SK-N-SH (cell line): Measurements from ENCODE around the gene MXRA8.

Source experiments
- EP300 ChIP-seq, 2 experiments: IDR thresholded peaks; 2 replicates each; pipeline versions ENCODE4 v1.4.0 to v1.6.1; 2012; ENCODE audit warnings: borderline replicate concordance in 1 of 2, low read depth in 1 of 2, low read length in 1 of 2
- EZH2phosphoT487 ChIP-seq: fragments of 200-600 bp; sonication (generic); IDR thresholded peaks from 2 replicates; pipeline ENCODE4 v1.6.1; 2017; ENCODE audit warnings: low read depth, mixed run types, mild to moderate bottlenecking, antibody characterized with exemption, moderate library complexity, borderline replicate concordance
- MXI1 ChIP-seq: IDR thresholded peaks from 2 replicates; pipeline ENCODE4 v1.6.1; 2012; ENCODE audit warnings: mild to moderate bottlenecking, low read depth, low read length, improper control_type of control experiment
- NFIC ChIP-seq: IDR thresholded peaks from 2 replicates; pipeline ENCODE4 v1.4.0; 2012; ENCODE audit warnings: borderline replicate concordance
- POLR2AphosphoS5 ChIP-seq: IDR thresholded peaks from 2 replicates; pipeline ENCODE4 v1.6.1; 2012; ENCODE audit warnings: low read depth, low read length
- RXRA ChIP-seq: IDR thresholded peaks from 2 replicates; pipeline ENCODE4 v1.4.0; 2012; ENCODE audit warnings: low read depth, mild to moderate bottlenecking, borderline replicate concordance
- SIN3A ChIP-seq: IDR thresholded peaks from 2 replicates; pipeline ENCODE4 v1.6.1; 2012; ENCODE audit warnings: low read depth, mild to moderate bottlenecking, low read length, moderate library complexity, borderline replicate concordance
- SMC3 ChIP-seq: IDR thresholded peaks from 2 replicates; pipeline ENCODE4 v1.6.1; 2012; ENCODE audit warnings: low read depth, low read length, improper control_type of control experiment
- YY1 ChIP-seq: IDR thresholded peaks from 2 replicates; pipeline ENCODE4 v1.4.0; 2012; ENCODE audit warnings: low read depth, mild to moderate bottlenecking
- TF ChIP-seq, protein P1 (sequence below): IDR thresholded peaks from 2 replicates; pipeline ENCODE4 v1.6.1; 2012; ENCODE audit warnings: mild to moderate bottlenecking, low read depth, low read length, moderate library complexity
- TF ChIP-seq, protein P2 (sequence below): fragments of 200-600 bp; sonication (generic); IDR thresholded peaks from 2 replicates; pipeline ENCODE4 v1.6.1; 2017; ENCODE audit warnings: antibody characterized with exemption, mild to moderate bottlenecking, moderate library complexity
- TF ChIP-seq, protein P3 (sequence below): IDR thresholded peaks from 2 replicates; pipeline ENCODE4 v1.4.0; 2012; ENCODE audit warnings: low read depth

DNA sequence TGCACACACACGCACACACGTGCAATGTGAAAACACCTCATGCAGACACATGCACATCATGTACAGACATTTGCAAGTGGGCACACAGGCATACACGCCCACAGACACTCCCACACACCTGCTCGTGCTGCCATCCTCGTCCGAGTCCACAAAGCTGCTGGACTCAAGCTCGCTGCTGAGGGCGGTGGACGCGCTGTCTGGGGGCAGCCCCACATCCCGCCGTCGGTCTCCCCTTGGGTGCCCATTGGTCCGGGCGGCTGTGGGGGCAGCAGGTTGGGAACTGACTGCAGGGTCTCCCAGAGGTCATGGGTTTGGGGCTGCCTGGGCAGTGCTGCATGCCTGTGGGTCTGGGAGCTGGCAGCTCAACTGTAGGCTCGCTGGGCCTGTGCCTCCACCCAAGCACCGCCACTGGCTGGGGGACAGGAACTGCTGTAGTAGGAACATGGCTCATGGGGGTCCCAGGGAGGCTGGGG is 16.8 kb downstream of the MXRA8 start:
- no peak for TF ChIP-seq NFIC
- no peak for TF ChIP-seq YY1
- no peak for TF ChIP-seq EP300 (IDR thresholded peaks at IDR 0.05; ENCODE audit: borderline replicate concordance in 1 of 2, low read depth in 1 of 2, low read length in 1 of 2)
- TF ChIP-seq SMC3: no peak
- TF ChIP-seq, protein P1, sequence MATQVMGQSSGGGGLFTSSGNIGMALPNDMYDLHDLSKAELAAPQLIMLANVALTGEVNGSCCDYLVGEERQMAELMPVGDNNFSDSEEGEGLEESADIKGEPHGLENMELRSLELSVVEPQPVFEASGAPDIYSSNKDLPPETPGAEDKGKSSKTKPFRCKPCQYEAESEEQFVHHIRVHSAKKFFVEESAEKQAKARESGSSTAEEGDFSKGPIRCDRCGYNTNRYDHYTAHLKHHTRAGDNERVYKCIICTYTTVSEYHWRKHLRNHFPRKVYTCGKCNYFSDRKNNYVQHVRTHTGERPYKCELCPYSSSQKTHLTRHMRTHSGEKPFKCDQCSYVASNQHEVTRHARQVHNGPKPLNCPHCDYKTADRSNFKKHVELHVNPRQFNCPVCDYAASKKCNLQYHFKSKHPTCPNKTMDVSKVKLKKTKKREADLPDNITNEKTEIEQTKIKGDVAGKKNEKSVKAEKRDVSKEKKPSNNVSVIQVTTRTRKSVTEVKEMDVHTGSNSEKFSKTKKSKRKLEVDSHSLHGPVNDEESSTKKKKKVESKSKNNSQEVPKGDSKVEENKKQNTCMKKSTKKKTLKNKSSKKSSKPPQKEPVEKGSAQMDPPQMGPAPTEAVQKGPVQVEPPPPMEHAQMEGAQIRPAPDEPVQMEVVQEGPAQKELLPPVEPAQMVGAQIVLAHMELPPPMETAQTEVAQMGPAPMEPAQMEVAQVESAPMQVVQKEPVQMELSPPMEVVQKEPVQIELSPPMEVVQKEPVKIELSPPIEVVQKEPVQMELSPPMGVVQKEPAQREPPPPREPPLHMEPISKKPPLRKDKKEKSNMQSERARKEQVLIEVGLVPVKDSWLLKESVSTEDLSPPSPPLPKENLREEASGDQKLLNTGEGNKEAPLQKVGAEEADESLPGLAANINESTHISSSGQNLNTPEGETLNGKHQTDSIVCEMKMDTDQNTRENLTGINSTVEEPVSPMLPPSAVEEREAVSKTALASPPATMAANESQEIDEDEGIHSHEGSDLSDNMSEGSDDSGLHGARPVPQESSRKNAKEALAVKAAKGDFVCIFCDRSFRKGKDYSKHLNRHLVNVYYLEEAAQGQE: no peak
- TF ChIP-seq SIN3A: no peak
- no peak for TF ChIP-seq POLR2AphosphoS5
- TF ChIP-seq, protein P2, sequence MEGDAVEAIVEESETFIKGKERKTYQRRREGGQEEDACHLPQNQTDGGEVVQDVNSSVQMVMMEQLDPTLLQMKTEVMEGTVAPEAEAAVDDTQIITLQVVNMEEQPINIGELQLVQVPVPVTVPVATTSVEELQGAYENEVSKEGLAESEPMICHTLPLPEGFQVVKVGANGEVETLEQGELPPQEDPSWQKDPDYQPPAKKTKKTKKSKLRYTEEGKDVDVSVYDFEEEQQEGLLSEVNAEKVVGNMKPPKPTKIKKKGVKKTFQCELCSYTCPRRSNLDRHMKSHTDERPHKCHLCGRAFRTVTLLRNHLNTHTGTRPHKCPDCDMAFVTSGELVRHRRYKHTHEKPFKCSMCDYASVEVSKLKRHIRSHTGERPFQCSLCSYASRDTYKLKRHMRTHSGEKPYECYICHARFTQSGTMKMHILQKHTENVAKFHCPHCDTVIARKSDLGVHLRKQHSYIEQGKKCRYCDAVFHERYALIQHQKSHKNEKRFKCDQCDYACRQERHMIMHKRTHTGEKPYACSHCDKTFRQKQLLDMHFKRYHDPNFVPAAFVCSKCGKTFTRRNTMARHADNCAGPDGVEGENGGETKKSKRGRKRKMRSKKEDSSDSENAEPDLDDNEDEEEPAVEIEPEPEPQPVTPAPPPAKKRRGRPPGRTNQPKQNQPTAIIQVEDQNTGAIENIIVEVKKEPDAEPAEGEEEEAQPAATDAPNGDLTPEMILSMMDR: no peak
- no peak for TF ChIP-seq EZH2phosphoT487
- TF ChIP-seq, protein P3, sequence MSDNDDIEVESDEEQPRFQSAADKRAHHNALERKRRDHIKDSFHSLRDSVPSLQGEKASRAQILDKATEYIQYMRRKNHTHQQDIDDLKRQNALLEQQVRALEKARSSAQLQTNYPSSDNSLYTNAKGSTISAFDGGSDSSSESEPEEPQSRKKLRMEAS: no peak
- no peak for TF ChIP-seq RXRA
- TF ChIP-seq MXI1: no peak
